Neural cell (in vitro differentiated cells): ENCODE data around the gene HERPUD1.

Experiments
- CTCF ChIP-seq: fragments of 450-650 bp; IDR thresholded peaks from 2 replicates; pipeline ENCODE4 v1.5.1; 2014; ENCODE audit warnings: antibody characterized with exemption, mild to moderate bottlenecking, moderate library complexity; ENCODE audit not compliant: poor library complexity, severe bottlenecking
- EZH2 ChIP-seq: fragments of 200-600, 300-800 bp; shearing (Covaris generic), sonication (generic); IDR thresholded peaks from 2 replicates; pipeline ENCODE4 v1.6.1; 2014; ENCODE audit warnings: antibody characterized with exemption, low read length, borderline replicate concordance, mild to moderate bottlenecking; ENCODE audit not compliant: insufficient read depth, poor library complexity, severe bottlenecking
- TAF1 ChIP-seq: IDR thresholded peaks from 2 replicates; pipeline ENCODE4 v1.6.1; 2012; ENCODE audit warnings: low read depth
- TF ChIP-seq, protein P1 (sequence below): IDR thresholded peaks from 2 replicates; pipeline ENCODE4 v1.6.1; 2012; ENCODE audit warnings: borderline replicate concordance

DNA sequence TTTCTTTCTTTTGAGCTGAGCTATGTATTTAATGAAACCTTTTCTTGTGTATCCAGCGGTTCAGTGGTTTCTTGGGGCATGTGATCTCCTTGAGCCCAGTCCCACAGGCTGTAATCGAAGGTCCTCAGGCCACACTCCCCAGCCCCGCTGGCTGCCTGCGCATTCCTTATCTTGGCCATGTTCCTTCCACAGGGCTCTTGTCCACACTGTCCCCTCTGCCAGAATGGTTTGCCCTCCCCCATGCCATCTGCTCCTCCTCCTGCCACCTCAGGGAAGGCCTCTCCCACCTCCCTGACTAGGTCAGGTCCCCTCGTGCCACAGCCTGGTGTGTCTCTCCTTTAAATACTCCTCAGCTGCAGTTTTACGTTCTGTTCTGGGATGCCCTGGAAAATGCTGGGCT, 45.3 kb downstream of the HERPUD1 start:
- TF ChIP-seq EZH2 (no peak), CTCF (no peak), TAF1 (no peak)
- TF ChIP-seq, protein P1, sequence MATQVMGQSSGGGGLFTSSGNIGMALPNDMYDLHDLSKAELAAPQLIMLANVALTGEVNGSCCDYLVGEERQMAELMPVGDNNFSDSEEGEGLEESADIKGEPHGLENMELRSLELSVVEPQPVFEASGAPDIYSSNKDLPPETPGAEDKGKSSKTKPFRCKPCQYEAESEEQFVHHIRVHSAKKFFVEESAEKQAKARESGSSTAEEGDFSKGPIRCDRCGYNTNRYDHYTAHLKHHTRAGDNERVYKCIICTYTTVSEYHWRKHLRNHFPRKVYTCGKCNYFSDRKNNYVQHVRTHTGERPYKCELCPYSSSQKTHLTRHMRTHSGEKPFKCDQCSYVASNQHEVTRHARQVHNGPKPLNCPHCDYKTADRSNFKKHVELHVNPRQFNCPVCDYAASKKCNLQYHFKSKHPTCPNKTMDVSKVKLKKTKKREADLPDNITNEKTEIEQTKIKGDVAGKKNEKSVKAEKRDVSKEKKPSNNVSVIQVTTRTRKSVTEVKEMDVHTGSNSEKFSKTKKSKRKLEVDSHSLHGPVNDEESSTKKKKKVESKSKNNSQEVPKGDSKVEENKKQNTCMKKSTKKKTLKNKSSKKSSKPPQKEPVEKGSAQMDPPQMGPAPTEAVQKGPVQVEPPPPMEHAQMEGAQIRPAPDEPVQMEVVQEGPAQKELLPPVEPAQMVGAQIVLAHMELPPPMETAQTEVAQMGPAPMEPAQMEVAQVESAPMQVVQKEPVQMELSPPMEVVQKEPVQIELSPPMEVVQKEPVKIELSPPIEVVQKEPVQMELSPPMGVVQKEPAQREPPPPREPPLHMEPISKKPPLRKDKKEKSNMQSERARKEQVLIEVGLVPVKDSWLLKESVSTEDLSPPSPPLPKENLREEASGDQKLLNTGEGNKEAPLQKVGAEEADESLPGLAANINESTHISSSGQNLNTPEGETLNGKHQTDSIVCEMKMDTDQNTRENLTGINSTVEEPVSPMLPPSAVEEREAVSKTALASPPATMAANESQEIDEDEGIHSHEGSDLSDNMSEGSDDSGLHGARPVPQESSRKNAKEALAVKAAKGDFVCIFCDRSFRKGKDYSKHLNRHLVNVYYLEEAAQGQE: no peak
